GM18858 (cell line): Measurements from ENCODE around the gene METTL26.

Experiments used
- ATAC-seq: cut with Tn5 transposase; IDR thresholded peaks from one replicate; pipeline ENCODE4 v1.9.1; 2021; ENCODE audit not compliant: unreplicated experiment

Gene METTL26

DNA sequence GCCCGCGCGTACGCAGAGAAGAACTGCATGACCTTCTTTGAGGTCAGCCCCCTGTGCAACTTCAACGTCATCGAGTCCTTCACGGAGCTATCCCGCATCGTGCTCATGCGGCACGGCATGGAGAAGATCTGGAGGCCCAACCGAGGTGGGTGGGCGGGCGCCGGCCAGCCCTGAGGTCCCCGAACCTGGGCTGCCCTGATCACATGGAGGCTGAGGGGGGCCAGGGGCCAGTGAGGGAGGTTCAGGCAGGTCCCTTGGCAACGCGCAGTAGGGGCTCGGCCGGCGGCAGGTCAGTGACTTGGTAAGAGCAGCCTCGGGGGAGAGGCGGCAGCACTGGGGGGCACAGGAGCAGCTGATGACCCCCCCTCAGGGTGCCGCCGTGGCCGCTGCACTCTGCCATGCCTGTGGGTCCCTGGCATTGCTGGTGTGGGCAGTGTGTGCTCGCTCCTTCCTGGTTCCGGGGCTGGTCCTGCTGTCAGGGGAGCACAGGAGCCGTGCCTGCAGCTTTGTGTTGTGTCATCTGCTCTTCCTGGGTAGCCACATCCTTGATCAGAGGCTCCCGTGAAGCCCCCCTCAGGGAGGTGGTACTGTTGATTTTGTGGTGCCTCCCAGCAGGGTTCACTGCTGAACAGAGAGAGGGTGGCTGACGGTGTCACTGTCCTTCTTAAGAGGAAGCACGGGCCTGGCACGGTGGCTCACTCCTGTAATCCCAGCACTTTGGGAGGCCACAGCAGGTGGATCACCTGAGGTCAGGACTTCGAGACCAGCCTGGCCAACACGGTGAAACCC, 9.9 kb downstream of the METTL26 start:
- ATAC-seq, result no peak

DNA sequence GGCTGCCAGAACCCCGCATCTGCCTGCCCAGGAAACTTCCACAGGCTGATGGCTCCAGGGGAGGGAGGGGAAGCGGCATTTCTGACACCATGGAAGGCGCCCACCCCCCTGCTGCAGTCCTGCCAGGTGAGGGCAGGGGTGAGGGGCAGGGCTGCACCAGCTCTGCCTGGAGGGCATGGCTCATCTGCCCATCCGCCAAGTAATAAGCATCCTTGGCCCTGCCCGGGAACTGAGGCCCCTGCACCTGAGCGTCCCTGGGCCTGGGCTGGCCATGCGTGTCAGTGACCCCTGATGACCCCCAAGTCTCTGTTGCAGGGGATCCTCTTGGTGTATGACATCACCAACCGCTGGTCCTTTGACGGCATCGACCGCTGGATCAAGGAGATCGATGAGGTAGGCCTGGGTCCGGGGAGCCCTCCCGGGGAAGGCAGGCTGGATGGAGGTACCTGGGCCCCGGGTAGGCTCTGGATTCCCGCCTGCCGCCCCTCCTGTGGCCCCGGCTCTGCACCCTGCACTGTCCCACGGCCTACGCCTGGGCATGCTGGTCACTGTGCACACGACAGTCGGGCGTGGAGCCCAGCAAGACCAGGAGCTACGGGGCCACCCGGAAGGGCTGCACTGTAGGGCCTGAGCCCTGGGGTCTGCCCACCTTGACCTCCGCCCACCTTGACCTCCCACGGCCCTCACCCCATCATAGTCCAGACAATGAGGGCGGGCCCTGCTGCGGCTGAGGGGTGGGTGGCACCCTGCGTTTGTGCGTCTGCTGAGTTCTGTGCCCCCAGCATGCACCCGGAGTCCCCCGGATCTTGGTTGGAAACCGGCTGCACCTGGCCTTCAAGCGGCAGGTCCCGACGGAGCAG, 10.8 kb downstream of the METTL26 start:
- no peak for ATAC-seq

DNA sequence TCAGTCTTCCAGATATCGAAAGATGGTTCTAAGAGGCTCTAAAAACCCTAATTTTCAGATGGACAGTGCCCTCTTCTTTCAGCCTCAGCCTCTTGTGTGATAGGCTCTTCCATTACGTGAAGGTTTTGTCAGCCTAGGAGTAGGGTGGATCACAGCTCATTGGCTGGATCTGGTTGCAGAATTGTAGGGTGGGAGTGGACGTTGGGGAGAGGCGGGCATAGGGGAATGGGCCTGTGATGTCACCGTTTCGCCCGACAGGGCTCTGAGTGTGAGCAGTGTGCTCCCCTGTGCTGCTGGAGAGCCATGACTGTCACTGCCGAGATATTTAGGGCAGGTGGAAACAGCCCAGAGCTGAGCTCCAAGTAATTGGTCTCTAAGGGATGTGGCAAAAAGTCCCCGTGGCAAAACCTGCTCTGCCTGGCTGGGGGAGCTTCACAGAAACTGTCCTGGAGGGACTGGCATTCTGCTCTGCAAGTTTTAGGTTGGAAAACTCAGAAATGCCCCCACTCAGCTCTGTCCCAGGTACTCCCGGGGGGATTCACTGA, 11.5 kb downstream of the METTL26 start:
- ATAC-seq, result no peak

DNA sequence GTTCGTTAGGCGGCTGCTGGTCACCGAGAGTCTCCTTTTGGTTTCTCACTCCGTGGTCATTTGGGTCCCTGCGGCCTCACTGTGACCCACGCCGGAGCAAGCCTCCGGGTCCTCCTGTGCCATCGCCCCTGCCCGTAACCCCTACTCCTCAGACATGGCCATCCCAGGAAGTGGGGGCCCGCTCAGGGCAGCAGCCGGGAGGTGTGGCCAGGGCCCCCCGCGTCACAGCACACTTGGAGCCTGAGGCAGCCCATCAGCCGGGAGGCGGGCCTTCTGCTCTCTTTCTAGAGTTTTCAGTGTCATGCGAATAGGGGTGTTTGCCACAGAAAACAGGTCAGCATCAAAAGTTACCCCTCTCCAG, 13.2 kb downstream of the METTL26 start:
- ATAC-seq, result no peak

DNA sequence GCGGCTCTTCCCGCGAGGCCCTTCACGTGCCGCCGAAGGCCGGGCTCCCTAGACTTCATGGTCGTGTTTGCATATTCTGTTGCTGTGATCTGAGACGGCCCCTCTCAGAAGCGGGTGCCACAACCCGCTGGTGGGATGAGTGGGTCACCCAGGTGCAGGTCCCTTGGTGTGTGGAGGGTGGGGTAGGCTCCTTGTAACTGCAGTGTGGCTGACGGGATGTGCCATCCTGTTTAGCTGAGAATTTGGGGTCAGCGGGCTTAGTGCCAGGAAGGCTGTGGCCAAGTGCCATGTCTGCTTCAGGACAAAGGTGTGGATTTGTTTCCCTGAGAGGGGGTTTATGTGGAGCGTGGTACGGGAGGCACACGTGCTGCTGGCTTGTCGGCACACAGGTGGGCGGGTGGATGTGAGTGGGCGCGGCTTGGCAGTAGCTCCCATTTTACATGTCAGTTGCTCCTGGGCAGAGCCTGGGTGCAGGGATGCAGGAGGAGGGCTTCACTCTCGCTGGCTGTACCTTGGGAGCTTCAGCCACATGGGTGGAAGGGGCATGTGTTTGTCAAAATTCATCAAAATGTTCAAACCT, 14.5 kb downstream of the METTL26 start:
- ATAC-seq, result no peak

DNA sequence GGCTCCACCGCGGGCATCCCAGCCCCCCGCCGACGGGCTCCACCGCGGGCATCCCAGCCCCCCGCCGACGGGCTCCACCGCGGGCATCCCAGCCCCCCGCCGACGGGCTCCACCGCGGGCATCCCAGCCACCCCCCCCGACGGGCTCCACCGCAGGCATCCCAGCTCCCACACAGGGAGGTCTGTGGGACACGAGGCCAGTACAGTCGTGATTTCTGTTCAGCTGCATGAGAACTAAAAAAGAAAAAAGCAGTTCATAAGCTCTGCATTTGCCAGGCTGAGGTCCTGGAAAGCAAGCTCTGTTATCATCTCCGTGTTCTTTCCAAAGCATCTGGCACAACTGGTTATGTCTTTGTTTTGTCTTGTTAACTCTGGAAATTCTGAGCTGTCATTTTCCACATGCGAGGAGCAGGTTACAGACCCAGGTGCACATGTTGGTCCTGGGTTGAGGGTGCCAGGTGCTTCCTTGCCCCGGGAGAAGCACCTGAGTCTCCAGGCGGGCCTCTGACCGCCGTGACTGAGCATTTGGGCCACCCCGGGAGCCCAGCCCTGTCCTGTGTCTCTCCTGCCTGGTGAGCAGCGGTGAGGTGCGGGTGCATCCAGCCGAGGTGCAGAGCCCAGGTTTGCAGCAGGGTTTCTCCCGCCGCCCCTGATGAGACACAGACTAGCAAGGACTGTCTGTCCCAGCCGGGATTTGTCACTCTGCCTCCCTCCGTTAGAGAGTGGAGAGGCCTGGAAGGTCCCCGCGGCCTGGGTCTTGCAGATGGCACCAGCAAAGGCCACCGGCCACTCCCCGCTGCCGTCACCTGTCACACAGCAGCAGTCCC, 15.2 kb downstream of the METTL26 start:
- no peak for ATAC-seq

DNA sequence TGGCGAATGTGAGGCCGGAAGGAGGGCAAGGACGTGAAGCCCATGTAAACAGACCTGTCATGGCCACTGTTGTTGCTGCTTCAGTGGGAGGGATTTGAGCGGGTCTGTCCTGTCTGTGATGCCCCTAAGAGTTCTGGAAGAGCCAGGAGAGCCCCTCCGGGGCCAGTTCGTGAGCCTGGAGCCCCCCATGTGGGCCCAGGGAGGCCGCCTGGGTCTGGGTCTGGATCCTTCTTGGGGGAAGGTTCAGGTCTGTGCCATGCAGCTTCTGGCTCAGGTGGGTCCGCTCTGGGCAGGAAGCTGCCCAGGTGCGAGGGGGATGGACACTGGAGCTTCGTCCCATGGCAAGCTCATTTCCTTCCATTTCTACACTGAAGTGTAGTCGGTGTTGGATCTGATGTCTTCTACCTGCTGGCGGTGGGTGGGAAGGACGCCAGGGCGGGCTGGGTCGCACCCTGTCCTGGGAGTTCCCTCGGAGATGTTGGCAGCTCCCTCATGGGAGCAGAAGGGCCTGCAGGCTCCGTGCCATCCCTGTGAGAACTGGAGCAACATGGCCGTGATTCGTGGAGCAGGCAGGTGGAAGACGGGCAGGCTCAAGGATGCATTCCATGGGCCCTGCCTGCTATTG, 16.5 kb downstream of the METTL26 start:
- no peak for ATAC-seq

DNA sequence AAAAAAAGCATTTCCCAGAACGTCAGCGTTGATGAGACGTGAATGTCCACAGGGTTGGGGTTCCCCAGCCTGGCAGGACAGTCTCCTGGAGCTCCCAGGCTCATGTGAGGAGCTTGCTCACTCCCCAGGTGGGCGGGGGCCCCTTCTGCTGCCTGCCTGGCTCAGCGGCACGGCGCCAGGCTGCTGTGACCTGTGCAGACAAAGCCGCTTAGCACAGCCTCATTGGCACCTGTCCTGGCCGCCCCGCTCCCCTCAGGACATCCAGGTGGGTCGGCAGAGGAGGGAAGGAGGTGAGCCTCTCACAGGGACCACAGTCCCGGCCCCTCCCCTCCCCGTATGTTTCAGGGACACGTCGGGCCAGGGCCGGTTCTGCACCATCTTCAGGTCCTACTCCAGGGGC, 18.2 kb downstream of the METTL26 start:
- ATAC-seq, result no peak

DNA sequence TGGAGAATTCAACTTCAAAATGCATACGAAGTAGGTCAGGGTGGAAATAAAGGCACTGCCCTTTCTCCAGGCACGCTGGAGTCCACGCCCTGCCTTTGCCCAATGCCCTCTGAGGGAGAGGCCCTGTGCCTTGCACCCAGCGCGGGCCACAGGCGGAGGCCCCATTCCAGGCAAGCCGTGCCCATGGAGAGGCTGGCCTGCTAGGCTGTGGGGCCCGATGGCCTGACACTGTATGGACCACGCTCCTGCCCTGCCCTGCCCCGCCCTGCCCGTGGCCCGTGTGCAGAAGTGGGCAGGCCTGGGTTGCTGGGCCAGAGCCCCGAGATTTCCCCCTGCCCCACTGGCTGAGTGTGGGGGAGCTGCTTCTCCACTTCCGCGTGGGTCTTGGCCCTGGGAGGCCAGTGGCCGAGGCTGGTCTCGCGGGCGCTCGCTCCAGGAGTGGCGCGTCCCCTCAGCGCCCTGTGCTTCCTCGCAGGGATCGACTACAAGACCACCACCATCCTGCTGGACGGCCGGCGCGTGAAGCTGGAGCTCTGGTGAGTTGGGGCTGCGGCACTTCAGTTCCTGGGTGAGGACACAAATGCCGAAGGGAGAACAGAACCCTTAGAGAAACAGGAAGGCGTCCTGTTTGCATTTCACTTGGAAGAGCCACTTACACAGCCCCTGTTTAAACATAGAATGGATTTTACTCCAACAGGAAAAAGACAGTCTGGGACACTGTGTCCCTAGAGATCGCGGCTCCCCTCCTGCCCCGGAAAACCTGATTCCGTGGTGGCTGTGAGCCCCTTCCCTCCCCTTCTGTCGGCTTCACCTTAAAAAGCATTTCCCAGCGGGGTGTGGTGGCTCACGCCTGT, 19.1 kb downstream of the METTL26 start:
- ATAC-seq, result no peak

DNA sequence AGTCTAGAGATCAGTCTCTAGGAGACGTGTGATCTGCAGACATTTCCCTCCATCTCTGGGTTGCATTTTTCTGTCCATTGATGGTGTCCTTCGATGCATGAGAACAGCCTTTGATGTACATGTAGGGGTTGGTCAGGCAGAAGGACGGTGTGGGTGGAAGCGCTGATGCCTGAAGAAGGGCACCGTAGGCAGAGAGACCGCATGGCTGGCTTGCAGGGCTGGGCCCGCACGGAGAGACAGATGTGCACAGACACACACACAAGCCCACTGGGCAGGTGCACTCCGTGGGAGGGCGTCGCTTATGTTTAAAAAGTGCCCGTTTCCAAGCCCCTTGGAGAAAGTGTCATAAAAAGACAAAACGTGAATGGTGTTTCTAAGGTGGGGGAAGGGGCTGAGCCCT, 21.0 kb downstream of the METTL26 start:
- no peak for ATAC-seq

DNA sequence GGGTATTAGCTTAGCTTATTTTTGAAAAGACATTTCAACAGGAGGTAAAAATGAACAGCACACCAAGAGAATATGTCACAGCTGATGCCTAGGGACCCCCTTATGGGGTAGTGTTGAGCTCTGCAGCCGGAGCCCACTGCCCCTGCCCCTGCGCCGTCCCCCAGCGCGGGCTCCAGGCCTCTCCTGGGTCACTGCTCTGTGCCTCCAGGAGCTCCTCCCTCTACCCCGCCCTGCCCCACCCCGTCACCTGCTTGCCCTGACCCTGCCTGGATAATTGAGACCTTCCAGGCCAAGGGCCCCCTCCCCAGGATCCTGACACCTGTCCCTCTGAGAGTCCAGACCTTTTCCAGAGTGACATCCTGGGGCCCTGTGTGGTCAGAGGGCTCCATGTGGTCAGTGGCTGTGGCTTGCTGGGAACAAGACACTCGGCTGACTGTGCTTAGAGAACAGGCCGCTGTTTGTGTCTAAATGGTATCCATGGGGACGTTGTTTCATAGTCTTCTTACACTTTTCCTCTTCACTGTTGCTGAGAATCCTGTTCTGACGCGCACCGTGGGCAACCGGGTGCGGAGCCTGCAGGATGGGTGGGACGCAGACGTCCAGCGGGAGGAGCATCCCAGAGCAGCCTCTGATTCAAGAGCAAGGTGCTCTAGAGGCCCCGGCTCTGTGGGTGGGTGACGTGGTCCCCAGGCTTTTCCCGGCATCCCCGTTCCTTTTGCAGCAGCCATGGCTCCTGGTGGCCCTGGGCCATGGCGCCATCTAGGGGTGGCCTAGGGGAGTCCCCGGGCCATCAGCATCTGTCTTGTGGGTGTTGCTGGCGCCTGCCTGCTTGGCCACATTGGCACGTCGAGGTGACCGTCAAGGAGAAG, 25.4 kb downstream of the METTL26 start:
- ATAC-seq, result no peak

DNA sequence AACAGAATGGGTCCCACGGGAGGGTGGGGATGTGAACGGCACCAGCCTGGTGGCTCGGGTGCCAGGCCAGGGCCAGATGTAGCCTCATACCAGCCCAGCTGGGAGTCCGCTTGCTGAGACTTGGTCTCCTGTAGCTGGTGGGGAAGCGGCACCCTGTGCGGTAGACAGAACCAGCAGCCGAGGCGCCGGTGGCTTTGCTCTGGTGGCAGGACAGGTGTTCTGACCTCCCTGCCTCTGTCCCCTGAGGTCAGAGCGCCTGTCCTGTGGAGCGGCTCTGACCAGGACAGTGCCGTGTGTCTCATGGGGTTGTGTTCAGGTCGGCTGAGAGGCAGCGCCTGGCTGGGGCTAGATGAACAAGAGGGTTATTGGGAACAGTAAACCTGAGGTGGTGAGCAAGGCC, 26.1 kb downstream of the METTL26 start:
- no peak for ATAC-seq

DNA sequence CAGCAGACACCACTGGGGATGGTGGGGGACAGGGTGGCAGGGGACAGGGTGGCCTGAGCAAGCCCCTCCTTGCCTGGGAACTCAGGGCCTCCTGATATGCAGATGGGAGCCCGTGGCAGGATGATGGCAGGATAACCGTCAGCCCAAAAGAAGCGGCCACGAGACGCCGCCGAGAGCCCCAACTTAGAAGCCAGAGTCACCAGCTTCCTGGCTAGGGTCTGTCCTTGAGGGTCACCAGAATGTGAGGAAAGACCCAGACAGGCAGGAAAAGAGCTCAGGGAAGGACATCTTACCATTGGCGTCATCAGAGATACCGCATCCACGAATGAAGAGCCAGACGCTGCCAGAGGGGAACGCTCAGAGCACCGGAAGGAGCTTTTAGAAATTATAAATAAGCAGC, 26.8 kb downstream of the METTL26 start:
- no peak for ATAC-seq

DNA sequence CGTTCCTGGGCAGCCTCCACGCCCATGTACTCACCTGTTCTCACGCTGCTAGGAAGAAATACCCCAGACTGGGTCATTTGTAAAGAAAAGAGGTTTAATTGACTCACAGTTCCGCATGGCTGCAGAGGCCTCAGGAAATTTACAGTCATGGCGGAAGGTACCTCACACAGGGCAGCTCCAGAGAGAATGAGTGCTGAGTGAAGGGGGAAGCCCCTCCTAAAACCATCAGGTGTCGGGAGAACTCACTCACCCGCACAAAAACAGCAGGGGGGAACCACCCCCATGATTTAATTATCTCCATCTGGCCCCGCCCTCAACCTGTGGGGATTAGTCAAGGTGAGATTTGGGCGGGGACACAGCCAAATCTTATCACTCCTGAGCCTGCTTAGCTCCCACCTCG, 28.1 kb downstream of the METTL26 start:
- ATAC-seq, result no peak

DNA sequence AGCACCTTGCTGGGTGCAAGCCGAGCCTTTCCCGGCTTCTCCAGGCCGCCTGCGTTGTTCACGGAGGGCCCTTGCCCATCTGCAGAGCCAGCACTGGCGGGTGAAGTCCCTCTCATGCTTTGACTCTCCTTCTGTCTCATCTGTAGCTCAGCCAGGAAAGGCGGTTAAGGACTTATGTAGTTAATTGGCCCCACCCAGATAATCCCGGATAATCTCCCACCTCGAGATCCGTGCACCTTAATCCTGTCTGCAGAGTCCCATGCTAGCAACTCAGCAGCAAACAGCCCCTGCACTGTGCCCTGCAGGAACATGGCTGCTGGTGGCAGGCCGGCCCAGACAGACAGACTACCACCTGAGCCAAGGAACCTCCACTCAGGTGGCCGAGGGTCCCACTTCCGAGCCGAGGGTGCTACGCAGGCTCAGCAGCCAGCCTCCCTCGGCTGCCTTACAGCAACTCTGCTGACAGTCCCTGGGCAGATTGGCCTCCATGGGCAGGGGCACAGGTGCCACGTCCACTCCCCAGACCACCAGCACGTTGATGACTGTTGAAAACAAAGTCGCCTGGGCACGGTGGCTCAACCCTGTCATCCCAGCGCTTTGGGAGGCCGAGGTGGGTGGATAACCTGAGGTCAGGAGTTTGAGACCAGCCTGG, 29.3 kb downstream of the METTL26 start:
- ATAC-seq, result no peak

DNA sequence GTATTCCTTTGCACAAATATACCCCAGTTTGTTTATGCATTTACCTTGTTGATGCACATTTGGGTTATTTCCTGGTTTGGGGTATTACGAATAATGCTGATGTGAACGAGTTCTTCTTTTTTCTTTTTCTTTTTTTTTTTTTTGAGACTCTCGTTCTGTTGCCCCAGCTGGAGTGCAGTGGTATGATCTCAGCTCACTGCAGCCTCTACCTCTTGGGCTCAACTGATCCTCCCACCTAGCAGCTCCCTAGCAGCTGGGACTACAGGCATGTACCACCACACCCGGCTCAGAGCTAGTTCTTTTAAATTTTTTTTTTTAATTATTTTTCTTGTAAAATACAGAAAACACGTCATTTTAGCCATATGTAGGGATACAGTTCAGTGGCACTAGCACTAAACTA, 32.2 kb downstream of the METTL26 start:
- no peak for ATAC-seq

DNA sequence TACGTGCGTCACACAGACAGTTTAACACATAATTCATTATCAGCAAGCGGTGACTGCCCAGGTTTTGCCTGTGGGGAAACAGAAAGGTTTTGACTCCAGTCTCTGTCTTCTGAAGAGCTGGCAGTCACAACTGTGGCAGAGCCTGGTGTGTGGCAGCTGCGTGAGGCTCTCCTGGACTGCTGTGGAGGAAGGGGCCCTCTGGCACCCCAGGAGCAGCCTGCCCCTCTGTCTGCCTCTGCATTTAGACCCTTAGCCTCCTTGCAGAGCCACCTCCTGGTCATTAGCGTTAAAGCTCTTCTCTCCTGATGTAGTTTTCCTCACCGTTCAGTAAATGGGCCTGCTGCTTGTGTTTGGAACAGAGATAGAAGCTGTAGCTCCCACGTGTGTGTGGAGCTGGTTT, 35.3 kb downstream of the METTL26 start:
- no peak for ATAC-seq
